Upper lobe of left lung (tissue), 6 donors: ENCODE measurements around the gene FAF2. TPM values are rescaled to one million over a fixed set of nuclear protein-coding genes. Genes with fewer than 3 reads are reported as not detected.

ENCODE experiments used
- ATAC-seq, 2 donors: fragments of 200-7000 bp; cut with Tn5 transposase; one replicate each; pipeline ENCODE4 v1.9.1; 2022; ENCODE audit warnings: mild to moderate bottlenecking in 2 of 2, moderate library complexity in 2 of 2; ENCODE audit not compliant: low FRiP score in 2 of 2
- DNase-seq, 2 donors: peaks; one replicate each; pipeline ENCODE4 v3.0.0-alpha.2; 2019 to 2020
- H3K27ac ChIP-seq, 4 donors: fragments of 200-600 bp; sonication (generic); one replicate each; pipeline ENCODE4 v1.5.1; 2016 to 2019
- H3K27me3 ChIP-seq, 4 donors: fragments of 200-600 bp; sonication (generic); one replicate each; pipeline ENCODE4 v1.5.1; 2017 to 2019
- H3K36me3 ChIP-seq, 4 donors: fragments of 200-600 bp; sonication (generic); one replicate each; pipeline ENCODE4 v1.5.1; 2016 to 2019
- H3K4me1 ChIP-seq, 4 donors: fragments of 200-600 bp; sonication (generic); one replicate each; pipeline ENCODE4 v1.5.1; 2018 to 2019
- H3K4me3 ChIP-seq, 4 donors: fragments of 200-600 bp; sonication (generic); one replicate each; pipeline ENCODE4 v1.5.1; 2017 to 2019; ENCODE audit warnings: mild to moderate bottlenecking in 2 of 4, moderate library complexity in 1 of 4
- H3K9me3 ChIP-seq, 4 donors: fragments of 200-600 bp; sonication (generic); one replicate each; pipeline ENCODE4 v1.5.1; 2018 to 2019
- CTCF ChIP-seq, 6 experiments: fragments of 450-650 bp in 4 of 6; fragments of 200-600 bp in 2 of 6; sonication (generic) in 2 of 6; IDR thresholded peaks; one replicate each; pipeline ENCODE4 v1.5.1; 2016 to 2019; ENCODE audit warnings: antibody characterized with exemption in 6 of 6
- EP300 ChIP-seq, 4 donors: sonication (generic); formaldehyde crosslinking; IDR thresholded peaks; one replicate each; pipeline ENCODE4 v1.5.1; 2017; ENCODE audit warnings: antibody characterized with exemption in 4 of 4, control low read depth in 2 of 4
- POLR2A ChIP-seq, 4 donors: fragments of 450-650 bp; IDR thresholded peaks; one replicate each; pipeline ENCODE4 v1.5.1; 2016 to 2017; ENCODE audit warnings: antibody characterized with exemption in 4 of 4, mild to moderate bottlenecking in 2 of 4
- POLR2AphosphoS5 ChIP-seq, 2 donors: sonication (generic); formaldehyde crosslinking; IDR thresholded peaks; one replicate each; pipeline ENCODE4 v1.5.1; 2017; ENCODE audit warnings: antibody characterized with exemption in 2 of 2
- WGBS, 2 donors: methylation state at CpG; one replicate each; pipeline ENCODE4 v1.1.5; 2017 to 2018; 5-methylcytosine and 5-hydroxymethylcytosine counted together
- total RNA-seq, 6 donors: library from RNA; depleted of rRNA in 4 of 6; stranded (reverse); fragments of >200 nt in 4 of 6; gene quantifications; one replicate each; pipeline versions ENCODE4 v1.1.0 to v1.2.1, GENCODE V29; 2016 to 2021
- donor health status: DM: no; HTN: no; CAD: no; lungs with moderate emphysema.
- donor health status: DM: no; HTN: yes; CAD: no; lungs with severe emphysema.

The FAF2 gene
- total RNA-seq, 6 donors from 2014 or later: 11.5 to 33.0 (median 30.0) TPM

- peak overlapping the region; percentile 95 to 99 (median 98) for H3K27ac ChIP-seq
- H3K4me1 ChIP-seq: peaks cover 49 to 69% (median 64%) of the 10 kb centered on the region in 4 donors
- H3K27me3 ChIP-seq: no peaks in the 10 kb centered on the region
- peak overlapping the region in 1 of 4 donors; percentile 86 for H3K4me3 ChIP-seq
- no peaks in the 10 kb centered on the region for H3K9me3 ChIP-seq
- DNase-seq: no peak
- 83 to 88% methylated on average over 4 to 9 of the region's 9 CpGs for WGBS, 2 donors
- ATAC-seq: no peak
- no peak for TF ChIP-seq POLR2AphosphoS5 (IDR thresholded peaks at IDR 0.05)
- TF ChIP-seq CTCF (IDR thresholded peaks at IDR 0.05): no peak
- TF ChIP-seq POLR2A (IDR thresholded peaks at IDR 0.05): no peak
- no peak for TF ChIP-seq EP300 (IDR thresholded peaks at IDR 0.05)
- H3K36me3 ChIP-seq: peaks cover 2 to 44% (median 42%) of the 10 kb centered on the region in 4 donors
Observed at GRCh38 chr5:176532795-176533194, 84.6 kb downstream of the FAF2 start.

- WGBS, 2 donors: 31 to 32% methylated on average over 7 to 8 of the region's 8 CpGs
- DNase-seq: peak in 1 of 2 donors; percentile 57
- no peaks in the 10 kb centered on the region for H3K27me3 ChIP-seq
Observed at GRCh38 chr5:176533390-176533789, 85.2 kb downstream of the FAF2 start.

GRCh38 chr5:176533894-176534611, 85.9 kb downstream of the FAF2 start:
- ATAC-seq: no peak
- Histone ChIP-seq H3K27ac (peak overlapping the region; percentile 95 to 99 (median 98)), H3K9me3 (no peaks in the 10 kb centered on the region), H3K4me1 (peaks cover 54 to 79% (median 73%) of the 10 kb centered on the region in 4 donors), H3K4me3 (peak overlapping the region in 2 of 4 donors; percentile 85 to 86), H3K27me3 (no peaks in the 10 kb centered on the region), H3K36me3 (peaks cover 0 to 31% (median 29%) of the 10 kb centered on the region in 4 donors)
- TF ChIP-seq POLR2AphosphoS5 (IDR thresholded peaks at IDR 0.05): no peak
- peak in 1 of 2 donors; percentile 50 for DNase-seq
- 10 to 13% methylated on average over 7 to 10 of the region's 10 CpGs for WGBS, 2 donors

More at GRCh38 chr5:176533390-176533789, 85.2 kb downstream of the FAF2 start:
- peak overlapping the region; percentile 95 to 99 (median 98) for H3K27ac ChIP-seq
- peaks cover 53 to 73% (median 68%) of the 10 kb centered on the region in 4 donors for H3K4me1 ChIP-seq
- peaks cover 0 to 38% (median 36%) of the 10 kb centered on the region in 4 donors for H3K36me3 ChIP-seq
- H3K4me3 ChIP-seq: peak overlapping the region in 2 of 4 donors; percentile 8 to 86
- no peak for TF ChIP-seq POLR2A (IDR thresholded peaks at IDR 0.05)
- TF ChIP-seq EP300 (IDR thresholded peaks at IDR 0.05): no peak
- TF ChIP-seq CTCF (IDR thresholded peaks at IDR 0.05): no peak
- no peak for TF ChIP-seq POLR2AphosphoS5 (IDR thresholded peaks at IDR 0.05)
- H3K9me3 ChIP-seq: no peaks in the 10 kb centered on the region
- ATAC-seq: no peak

- no peak for DNase-seq
- Histone ChIP-seq H3K4me3 (peak overlapping the region in 2 of 4 donors; percentile 85 to 86), H3K36me3 (peaks cover 0 to 25% (median 24%) of the 10 kb centered on the region in 4 donors), H3K27ac (peak overlapping the region; percentile 95 to 99 (median 98)), H3K27me3 (no peaks in the 10 kb centered on the region), H3K4me1 (peaks cover 54 to 83% (median 73%) of the 10 kb centered on the region in 4 donors), H3K9me3 (no peaks in the 10 kb centered on the region)
- no peak for ATAC-seq
- no peak for TF ChIP-seq POLR2AphosphoS5 (IDR thresholded peaks at IDR 0.05)
- TF ChIP-seq POLR2A (IDR thresholded peaks at IDR 0.05): no peak
- TF ChIP-seq CTCF (IDR thresholded peaks at IDR 0.05): no peak
- no peak for TF ChIP-seq EP300 (IDR thresholded peaks at IDR 0.05)
- WGBS, 2 donors: 61 to 100% methylated on average over 2 of the region's 4 CpGs
Observed at GRCh38 chr5:176534640-176535039, 86.5 kb downstream of the FAF2 start.

- ATAC-seq (no peak), DNase-seq (peak in 1 of 2 donors; percentile 79)
- Histone ChIP-seq H3K9me3 (no peaks in the 10 kb centered on the region), H3K27me3 (no peaks in the 10 kb centered on the region), H3K4me3 (peak overlapping the region; percentile 76 to 88 (median 86)), H3K4me1 (peaks cover 54 to 84% (median 71%) of the 10 kb centered on the region in 4 donors), H3K36me3 (peaks cover 0 to 20% (median 20%) of the 10 kb centered on the region in 4 donors), H3K27ac (peak overlapping the region; percentile 95 to 99 (median 98))
- WGBS, 2 donors: 19 to 25% methylated on average over 8 to 11 of the region's 11 CpGs
- no peak for TF ChIP-seq EP300 (IDR thresholded peaks at IDR 0.05)
- TF ChIP-seq POLR2AphosphoS5 (IDR thresholded peaks at IDR 0.05): peak; percentile 41 to 63
- no peak for TF ChIP-seq CTCF (IDR thresholded peaks at IDR 0.05)
- TF ChIP-seq POLR2A (IDR thresholded peaks at IDR 0.05): peak in 3 of 4 donors; percentile 40 to 68 (median 43)
Observed at GRCh38 chr5:176535101-176535663, 87.0 kb downstream of the FAF2 start.
